HFFc6 (cell line): ENCODE results near the gene AGAP6. TPM values are rescaled to one million over a fixed set of nuclear protein-coding genes. Genes with fewer than 3 reads are reported as not detected.
"Not testable (repeated sequence)": the region's sequence is repeated elsewhere in the genome, so short reads cannot be mapped to it uniquely, and the experiment has no call there.

Experiments
- DNase-seq: peaks from one replicate; pipeline ENCODE4 v3.0.0-alpha.2; 2018
- H3K27ac Mint-ChIP-seq: 2 replicates; pipeline ENCODE4 v1.8.0; 2020; ENCODE audit warnings: mild to moderate bottlenecking, mixed read lengths
- H3K27me3 Mint-ChIP-seq: 2 replicates; pipeline ENCODE4 v1.8.0; 2021; ENCODE audit warnings: mild to moderate bottlenecking, moderate library complexity, mixed read lengths; ENCODE audit not compliant: insufficient read depth
- H3K36me3 Mint-ChIP-seq: 2 replicates; pipeline ENCODE4 v1.8.0; 2021; ENCODE audit warnings: low read depth, mixed read lengths
- H3K4me1 Mint-ChIP-seq: 2 replicates; pipeline ENCODE4 v1.8.0; 2020; ENCODE audit warnings: low read depth, mixed read lengths
- H3K4me3 Mint-ChIP-seq: 2 replicates; pipeline ENCODE4 v1.8.0; 2020; ENCODE audit warnings: mild to moderate bottlenecking, moderate library complexity, mixed read lengths
- H3K9me3 Mint-ChIP-seq: 2 replicates; pipeline ENCODE4 v1.8.0; 2020; ENCODE audit warnings: mild to moderate bottlenecking, mixed read lengths
- total RNA-seq, 6 experiments: library from RNA; stranded (reverse); fragmentation: NEBNext Ultra II Directional; extraction: Animal tissue kit (Norgen Biotek cat#: 25700); gene quantifications; 2 replicates in 1 of 6; 3 replicates in 5 of 6; pipeline ENCODE4 v1.2.3, GENCODE V29; 2021

AGAP6 gene
- total RNA-seq, 6 experiments from 2014 or later = 4.0 to 6.6 (median 4.9) TPM

GRCh38 chr10:50055494-50056292 is 67.5 kb downstream of the AGAP6 start:
- not testable (repeated sequence) for H3K27me3 Mint-ChIP-seq, DNase-seq, H3K36me3 Mint-ChIP-seq, H3K4me3 Mint-ChIP-seq, H3K27ac Mint-ChIP-seq, H3K9me3 Mint-ChIP-seq
- peaks cover 25% of the 10 kb centered on the region for H3K4me1 Mint-ChIP-seq

- DNase-seq, H3K9me3 Mint-ChIP-seq, H3K27ac Mint-ChIP-seq, H3K4me3 Mint-ChIP-seq, H3K27me3 Mint-ChIP-seq, H3K36me3 Mint-ChIP-seq: not testable (repeated sequence)
- H3K4me1 Mint-ChIP-seq = peaks cover 28% of the 10 kb centered on the region
These were observed 68.4 kb downstream of the AGAP6 start for GRCh38 chr10:50056654-50057053.

- Mint-ChIP-seq H3K27me3 (peaks cover 11% of the 10 kb centered on the region), H3K4me1 (peaks cover 21% of the 10 kb centered on the region)
- H3K36me3 Mint-ChIP-seq, H3K4me3 Mint-ChIP-seq, DNase-seq, H3K9me3 Mint-ChIP-seq, H3K27ac Mint-ChIP-seq: not testable (repeated sequence)
These were observed 70.5 kb downstream of the AGAP6 start for GRCh38 chr10:50058727-50059126.

GRCh38 chr10:50059946-50060345 is 71.7 kb downstream of the AGAP6 start:
- not testable (repeated sequence) for DNase-seq, H3K9me3 Mint-ChIP-seq, H3K27me3 Mint-ChIP-seq, H3K36me3 Mint-ChIP-seq
- H3K4me1 Mint-ChIP-seq = peaks cover 21% of the 10 kb centered on the region
- H3K27ac Mint-ChIP-seq = peak overlapping the region; percentile 58
- peak overlapping the region; percentile 12; the same call in 1 of the 2 replicates for H3K4me3 Mint-ChIP-seq

Other genes with a start within 250 kb of the AGAP6 start
- under 1 TPM in 5 of 6 experiments, not detected in 1; 0.05 to 0.19 (median 0.17) TPM for gene OGDHL, start 226.1 kb upstream of the AGAP6 start, total RNA-seq
- gene PARG, start 46.4 kb upstream of the AGAP6 start, total RNA-seq = 10 to 100 TPM; 18.0 to 23.7 (median 20.9) TPM
- gene TIMM23B, start 46.4 kb upstream of the AGAP6 start, total RNA-seq = 10 to 100 TPM; 12.6 to 15.4 (median 12.9) TPM
- 10 to 100 TPM; 37.4 to 51.5 (median 42.8) TPM for gene WASHC2A, start 79.5 kb downstream of the AGAP6 start, total RNA-seq